SK-N-MC (cell line): Measurements from ENCODE around the gene CLEC16A.
"Not testable (repeated sequence)": the region's sequence is repeated elsewhere in the genome, so short reads cannot be mapped to it uniquely, and the experiment has no call there.

ENCODE experiments used
- DNase-seq: peaks from one replicate; pipeline ENCODE4 v3.0.0-alpha.2; 2011; ENCODE audit warnings: low read depth, low spot score
- H3K27ac ChIP-seq: fragments of 200-600 bp; sonication (generic); 2 replicates; pipeline ENCODE4 v1.5.1; 2016; ENCODE audit warnings: mixed run types
- H3K36me3 ChIP-seq: fragments of 200-600 bp; sonication (generic); 2 replicates; pipeline ENCODE4 v1.6.1; 2017; ENCODE audit warnings: antibody characterized with exemption, low read length, mixed read lengths; ENCODE audit not compliant: insufficient read depth
- H3K4me3 ChIP-seq: fragments of 200-600 bp; sonication (generic); 2 replicates; pipeline ENCODE4 v1.5.1; 2016
- H3K9ac ChIP-seq: fragments of 200-600 bp; sonication (generic); 2 replicates; pipeline ENCODE4 v1.8.0; 2017; ENCODE audit warnings: mixed run types, mixed read lengths; ENCODE audit not compliant: insufficient read length
- H3K9me3 ChIP-seq: fragments of 200-600 bp; sonication (generic); 2 replicates; pipeline ENCODE4 v1.6.1; 2017; ENCODE audit warnings: low read depth, mild to moderate bottlenecking, antibody characterized with exemption, low read length, moderate library complexity, mixed read lengths
- EZH2 ChIP-seq: fragments of 200-600 bp; sonication (generic); IDR thresholded peaks from one replicate; pipeline ENCODE4 v1.6.1; 2017; ENCODE audit warnings: antibody characterized with exemption
- FOXP2 ChIP-seq: optimal IDR thresholded peaks from 2 replicates; pipeline ENCODE3; 2011; ENCODE audit warnings: mild to moderate bottlenecking, moderate library complexity; ENCODE audit not compliant: insufficient read depth; ENCODE audit errors: extremely low read length, control extremely low read depth
- POLR2AphosphoS5 ChIP-seq: IDR thresholded peaks from 2 replicates; pipeline ENCODE4 v1.6.1; 2012; ENCODE audit warnings: mild to moderate bottlenecking, low read depth, low read length, borderline replicate concordance

CLEC16A gene

GRCh38 chr16:10937068-10937859 lies 7.1 kb upstream of the CLEC16A start:
- no peaks in the 10 kb centered on the region for H3K36me3 ChIP-seq
- no peak for DNase-seq
- H3K4me3 ChIP-seq, result no peak overlapping the region
- no peak overlapping the region for H3K27ac ChIP-seq
- no peak overlapping the region for H3K9ac ChIP-seq
- H3K9me3 ChIP-seq, result no peaks in the 10 kb centered on the region
- no peak for TF ChIP-seq EZH2
- no peak for TF ChIP-seq FOXP2
- no peak for TF ChIP-seq POLR2AphosphoS5

- Histone ChIP-seq H3K4me3 (no peak overlapping the region), H3K27ac (no peak overlapping the region), H3K9ac (no peak overlapping the region), H3K9me3 (no peaks in the 10 kb centered on the region), H3K36me3 (no peaks in the 10 kb centered on the region)
- TF ChIP-seq POLR2AphosphoS5 (no peak), FOXP2 (no peak), EZH2 (no peak)
- no peak for DNase-seq
Measured at GRCh38 chr16:10938321-10938720, 6.0 kb upstream of the CLEC16A start.

GRCh38 chr16:10938796-10939648 lies 5.3 kb upstream of the CLEC16A start:
- no peaks in the 10 kb centered on the region for H3K9me3 ChIP-seq
- H3K9ac ChIP-seq, result no peak overlapping the region
- no peak for TF ChIP-seq EZH2
- TF ChIP-seq POLR2AphosphoS5, result no peak
- TF ChIP-seq FOXP2, result no peak
- no peak for DNase-seq
- no peak overlapping the region for H3K4me3 ChIP-seq
- no peak overlapping the region for H3K27ac ChIP-seq
- H3K36me3 ChIP-seq, result no peaks in the 10 kb centered on the region

GRCh38 chr16:10939649-10940234 lies 4.6 kb upstream of the CLEC16A start:
- H3K9me3 ChIP-seq, result no peaks in the 10 kb centered on the region
- no peak for DNase-seq
- TF ChIP-seq POLR2AphosphoS5 (no peak), EZH2 (no peak), FOXP2 (no peak)
- no peaks in the 10 kb centered on the region for H3K36me3 ChIP-seq
- H3K4me3 ChIP-seq, result no peak overlapping the region
- H3K27ac ChIP-seq, result no peak overlapping the region
- H3K9ac ChIP-seq, result no peak overlapping the region

GRCh38 chr16:10940501-10941079 lies 3.8 kb upstream of the CLEC16A start:
- no peaks in the 10 kb centered on the region for H3K36me3 ChIP-seq
- H3K27ac ChIP-seq, result no peak overlapping the region
- H3K4me3 ChIP-seq, result peak overlapping the region; percentile 71
- DNase-seq, result no peak
- no peak for TF ChIP-seq FOXP2
- no peak for TF ChIP-seq EZH2
- TF ChIP-seq POLR2AphosphoS5, result no peak
- peak overlapping the region; percentile 61 for H3K9ac ChIP-seq
- no peaks in the 10 kb centered on the region for H3K9me3 ChIP-seq

- Histone ChIP-seq H3K36me3 (no peaks in the 10 kb centered on the region), H3K9ac (peak overlapping the region; percentile 61), H3K9me3 (no peaks in the 10 kb centered on the region), H3K4me3 (peak overlapping the region; percentile 71), H3K27ac (no peak overlapping the region)
- TF ChIP-seq POLR2AphosphoS5 (no peak), EZH2 (no peak), FOXP2 (no peak)
- DNase-seq, result no peak
Measured at GRCh38 chr16:10941127-10941933, 3.0 kb upstream of the CLEC16A start.

GRCh38 chr16:10941935-10942351 lies 2.4 kb upstream of the CLEC16A start:
- peak overlapping the region; percentile 61 for H3K9ac ChIP-seq
- not testable (repeated sequence) for H3K9me3 ChIP-seq, H3K36me3 ChIP-seq, H3K27ac ChIP-seq, DNase-seq
- peak overlapping the region; percentile 71 for H3K4me3 ChIP-seq
